HepG2 (cell line): ENCODE data around the gene CCDC87. TPM values are rescaled to one million over a fixed set of nuclear protein-coding genes. Genes with fewer than 3 reads are reported as not detected.
A peak's percentile ranks its signal among the peaks of the same experiment; 100 is the strongest.

Experiments
- ARNT2 ChIP-seq: sonication (generic); formaldehyde crosslinking; IDR thresholded peaks from 2 replicates; pipeline ENCODE4 v1.8.0; 2022; ENCODE audit warnings: mild to moderate bottlenecking, low read depth, missing genetic modification reagents, moderate library complexity
- GFI1 ChIP-seq: sonication (generic); formaldehyde crosslinking; IDR thresholded peaks from 2 replicates; pipeline ENCODE4 v1.5.0; 2020; ENCODE audit warnings: missing genetic modification reagents, mild to moderate bottlenecking, borderline replicate concordance
- IRF9 ChIP-seq: sonication (generic); formaldehyde crosslinking; IDR thresholded peaks from 2 replicates; pipeline ENCODE4 v1.8.0; 2022; ENCODE audit warnings: missing genetic modification reagents, mild to moderate bottlenecking, borderline replicate concordance
- MXD4 ChIP-seq: IDR thresholded peaks from 2 replicates; pipeline ENCODE4 v1.6.1; 2016; ENCODE audit warnings: mild to moderate bottlenecking, missing biosample characterization, missing genetic modification reagents
- PAF1 ChIP-seq: IDR thresholded peaks from 2 replicates; pipeline ENCODE4 v1.6.1; 2016; ENCODE audit warnings: missing genetic modification reagents, missing compliant biosample characterization
- SAP130 ChIP-seq: IDR thresholded peaks from 2 replicates; pipeline ENCODE4 v1.6.1; 2016; ENCODE audit warnings: low read depth
- SATB2 ChIP-seq: sonication (generic); formaldehyde crosslinking; IDR thresholded peaks from 2 replicates; pipeline ENCODE4 v1.5.0; 2020; ENCODE audit warnings: missing genetic modification reagents
- ZFX ChIP-seq: sonication (generic); formaldehyde crosslinking; IDR thresholded peaks from 2 replicates; pipeline ENCODE4 v1.4.0; 2020; ENCODE audit warnings: mild to moderate bottlenecking, low read depth, missing genetic modification reagents, moderate library complexity
- ZGPAT ChIP-seq: IDR thresholded peaks from 2 replicates; pipeline ENCODE4 v1.6.1; 2016; ENCODE audit warnings: mild to moderate bottlenecking
- ZNF230 ChIP-seq: sonication (generic); formaldehyde crosslinking; IDR thresholded peaks from 2 replicates; pipeline ENCODE4 v1.4.0; 2020; ENCODE audit warnings: mild to moderate bottlenecking, missing genetic modification reagents
- ZNF333 ChIP-seq: sonication (generic); formaldehyde crosslinking; IDR thresholded peaks from 2 replicates; pipeline ENCODE4 v1.4.0; 2020; ENCODE audit warnings: mild to moderate bottlenecking, missing genetic modification reagents, borderline replicate concordance
- ZNF343 ChIP-seq: sonication (generic); formaldehyde crosslinking; IDR thresholded peaks from 2 replicates; pipeline ENCODE4 v1.4.0; 2020; ENCODE audit warnings: mild to moderate bottlenecking, missing genetic modification reagents
- ZNF431 ChIP-seq: sonication (generic); formaldehyde crosslinking; IDR thresholded peaks from 2 replicates; pipeline ENCODE4 v1.9.0; 2022; ENCODE audit warnings: missing genetic modification reagents, low read depth, mild to moderate bottlenecking, borderline replicate concordance
- ZNF503 ChIP-seq: sonication (generic); formaldehyde crosslinking; IDR thresholded peaks from 2 replicates; pipeline ENCODE4 v1.4.0; 2020; ENCODE audit warnings: missing genetic modification reagents
- ZNF577 ChIP-seq: sonication (generic); formaldehyde crosslinking; IDR thresholded peaks from 2 replicates; pipeline ENCODE4 v1.4.0; 2020; ENCODE audit warnings: mild to moderate bottlenecking, low read depth, missing genetic modification reagents, borderline replicate concordance
- ZNF644 ChIP-seq: IDR thresholded peaks from 2 replicates; pipeline ENCODE4 v1.6.1; 2016; ENCODE audit warnings: low read depth
- ZNF670 ChIP-seq: sonication (generic); formaldehyde crosslinking; IDR thresholded peaks from 2 replicates; pipeline ENCODE4 v1.8.0; 2022; ENCODE audit warnings: mild to moderate bottlenecking, missing genetic modification reagents, borderline replicate concordance
- ZNF691 ChIP-seq: sonication (generic); formaldehyde crosslinking; IDR thresholded peaks from 2 replicates; pipeline ENCODE4 v1.4.0; 2020; ENCODE audit warnings: missing genetic modification reagents, low read depth, mild to moderate bottlenecking, borderline replicate concordance
- ZNF816 ChIP-seq: sonication (generic); formaldehyde crosslinking; IDR thresholded peaks from 2 replicates; pipeline ENCODE4 v1.8.0; 2022; ENCODE audit warnings: missing genetic modification reagents, mild to moderate bottlenecking, borderline replicate concordance
- ZNF891 ChIP-seq: sonication (generic); formaldehyde crosslinking; IDR thresholded peaks from 2 replicates; pipeline ENCODE4 v1.5.0; 2020; ENCODE audit warnings: mild to moderate bottlenecking, missing genetic modification reagents
- ZSCAN30 ChIP-seq: sonication (generic); formaldehyde crosslinking; IDR thresholded peaks from 2 replicates; pipeline ENCODE4 v1.5.0; 2020; ENCODE audit warnings: mild to moderate bottlenecking, missing genetic modification reagents
- ZSCAN5A ChIP-seq: sonication (generic); formaldehyde crosslinking; IDR thresholded peaks from 2 replicates; pipeline ENCODE4 v1.8.0; 2022; ENCODE audit warnings: mild to moderate bottlenecking, missing genetic modification reagents, borderline replicate concordance
- polyA plus RNA-seq, 8 experiments: library from polyadenylated mRNA; depleted of rRNA in 3 of 8; stranded (reverse) in 7 of 8; unstranded in 1 of 8; fragments of >200 nt; fragmentation: Illumina TruSeq in 4 of 8; extraction: Trizol in 4 of 8; gene quantifications; 2 replicates each; pipeline versions ENCODE4 v1.2.1 to v1.2.3, GENCODE V29; 2011 to 2016; ENCODE audit warnings: low read depth in 4 of 8, missing spikeins in 1 of 8, mixed read lengths in 1 of 8; ENCODE audit not compliant: insufficient read depth in 1 of 8
- total RNA-seq, 5 experiments: library from RNA; depleted of rRNA; stranded (reverse); fragments of >200 nt; fragmentation: Illumina TruSeq; extraction: Trizol; gene quantifications; 2 replicates each; pipeline ENCODE4 v1.2.3, GENCODE V29; 2016; ENCODE audit warnings: low read depth in 1 of 5

CCDC87 gene
- total and polyA plus RNA-seq, 2 of the 13 experiments (the other 11 are each of a cell fraction or from before 2014, with no cell fraction given) = 0.05 to 0.42 TPM

GRCh38 chr11:66592457-66593302 lies at the start of gene CCDC87, which contains the start of gene CCS (continued):
- peak; percentile 77 for TF ChIP-seq MXD4 (CRISPR knock-in tag)
- TF ChIP-seq ZSCAN30 (CRISPR knock-in tag) = peak; percentile 46; the same call in 1 of the 2 replicates
- TF ChIP-seq ZNF431 = peak; percentile 61
- peak; percentile 60; the same call in 1 of the 2 replicates for TF ChIP-seq ZNF503 (CRISPR knock-in tag)
- no peak for TF ChIP-seq ZNF644 (CRISPR knock-in tag)
- TF ChIP-seq ZNF891 (CRISPR knock-in tag) = peak; percentile 72; the same call in 1 of the 2 replicates
- TF ChIP-seq ZSCAN5A (CRISPR knock-in tag) = 0 out of 2 replicates have a peak, but pooled peaks have one; percentile 75
- TF ChIP-seq ARNT2 (CRISPR knock-in tag) = peak; percentile 75; the same call in 1 of the 2 replicates
- no peak for TF ChIP-seq ZNF816 (CRISPR knock-in tag)
- peak; percentile 88 for TF ChIP-seq ZGPAT
- TF ChIP-seq ZNF691 = peak; percentile 69; the same call in 1 of the 2 replicates
- TF ChIP-seq ZNF343 (CRISPR knock-in tag) = peak; percentile 87
- peak; percentile 65; the same call in 1 of the 2 replicates for TF ChIP-seq IRF9
- peak; percentile 85 for TF ChIP-seq ZFX (CRISPR knock-in tag)
- no peak for TF ChIP-seq SATB2
- no peak for TF ChIP-seq ZNF577 (CRISPR knock-in tag)
- peak; percentile 97 for TF ChIP-seq ZNF230
- TF ChIP-seq ZNF333 (CRISPR knock-in tag) = no peak
- peak; percentile 52; the same call in 1 of the 2 replicates for TF ChIP-seq GFI1 (CRISPR knock-in tag)
- TF ChIP-seq ZNF670 (CRISPR knock-in tag) = no peak
- peak; percentile 94 for TF ChIP-seq SAP130 (CRISPR knock-in tag)
- TF ChIP-seq PAF1 (CRISPR knock-in tag) = no peak
